Measurements from ENCODE around the gene DNAJB6. TPM values are rescaled to one million over a fixed set of nuclear protein-coding genes. Genes with fewer than 3 reads are reported as not detected.

Gene DNAJB6
- total RNA-seq, 1 experiment from 2014 or later = 201 TPM

GRCh38 chr7:157395206-157395605 lies 58.4 kb downstream of the DNAJB6 start:
- intact Hi-C loops (cut with micrococcal nuclease; ENCODE audit: unreplicated experiment) (no loop called here), in situ Hi-C loops (cut with HindIII; ENCODE audit: low pct_unique_long_range_greater_than_20kb, low sequenced_read_pairs) (no loop called here)
- ChIA-PET CTCF (interaction anchor here (0.6 to 0.7 kb wide), 3 partner anchors 10 to 1582 kb away, joined by 3 to 5 read pairs (median 4); no protein-coding TSS in a partner anchor), POLR2A (no interaction called here)
- TF ChIP-seq TCF7L2 (IDR thresholded peaks at IDR 0.05; ENCODE audit: low read depth, low read length) (no peak), CTCF (IDR thresholded peaks at IDR 0.05) (no peak), REST (IDR thresholded peaks at IDR 0.05; ENCODE audit: insufficient read depth in 1 of 2, low read depth in 2 of 2, low read length in 1 of 2) (no peak), SIN3A (IDR thresholded peaks at IDR 0.05; ENCODE audit: borderline replicate concordance, insufficient read depth, low read depth, low read length) (no peak), POLR2AphosphoS5 (IDR thresholded peaks at IDR 0.05; ENCODE audit: low read depth, low read length) (no peak)
- Histone ChIP-seq H3K4me1 (ENCODE audit: control insufficient read depth, insufficient read depth, low read length) (peaks cover 10% of the 10 kb centered on the region; the same call in 1 of the 2 replicates), H3K9me3 (ENCODE audit: control insufficient read depth, insufficient read depth, low read depth, low read length) (no peaks in the 10 kb centered on the region), H3K27me3 (ENCODE audit: control insufficient read depth, insufficient read depth, low read length) (no peaks in the 10 kb centered on the region), H3K36me3 (ENCODE audit: control insufficient read depth, insufficient read depth, low read length) (peaks cover 5% of the 10 kb centered on the region; the same call in 1 of the 2 replicates), H3K27ac (ENCODE audit: low read length) (no peak overlapping the region; the same call in 1 of the 2 replicates), H3K4me3 (ENCODE audit: low read depth in 2 of 2, low read length in 2 of 2) (no peak overlapping the region)
- no TSS peak for BruUV-seq (replicated peaks)
- DNase-seq (ENCODE audit: low read depth, low spot score) = no peak
- ATAC-seq = no peak

GRCh38 chr7:157396316-157397035 lies 59.7 kb downstream of the DNAJB6 start:
- no TSS peak for BruUV-seq (replicated peaks)

More at GRCh38 chr7:157396316-157397035, 59.7 kb downstream of the DNAJB6 start:
- no peak for TF ChIP-seq REST (IDR thresholded peaks at IDR 0.05; ENCODE audit: insufficient read depth in 1 of 2, low read depth in 2 of 2, low read length in 1 of 2)
- no peak for TF ChIP-seq POLR2AphosphoS5 (IDR thresholded peaks at IDR 0.05; ENCODE audit: low read depth, low read length)
- no peak for TF ChIP-seq SIN3A (IDR thresholded peaks at IDR 0.05; ENCODE audit: borderline replicate concordance, insufficient read depth, low read depth, low read length)
- TF ChIP-seq TCF7L2 (IDR thresholded peaks at IDR 0.05; ENCODE audit: low read depth, low read length) = no peak
- no peak overlapping the region for H3K27ac ChIP-seq (ENCODE audit: low read length)
- H3K4me3 ChIP-seq (ENCODE audit: low read depth in 2 of 2, low read length in 2 of 2) = no peak overlapping the region
- H3K4me1 ChIP-seq (ENCODE audit: control insufficient read depth, insufficient read depth, low read length) = peaks cover 10% of the 10 kb centered on the region; the same call in 1 of the 2 replicates
- ChIA-PET POLR2A (no interaction called here), CTCF (no interaction called here)
- intact Hi-C loops (cut with micrococcal nuclease; ENCODE audit: unreplicated experiment) (no loop called here), in situ Hi-C loops (cut with HindIII; ENCODE audit: low pct_unique_long_range_greater_than_20kb, low sequenced_read_pairs) (no loop called here)
- H3K27me3 ChIP-seq (ENCODE audit: control insufficient read depth, insufficient read depth, low read length) = no peaks in the 10 kb centered on the region
- DNase-seq (ENCODE audit: low read depth, low spot score) = no peak
- no peaks in the 10 kb centered on the region for H3K9me3 ChIP-seq (ENCODE audit: control insufficient read depth, insufficient read depth, low read depth, low read length)
- peaks cover 2% of the 10 kb centered on the region; the same call in 1 of the 2 replicates for H3K36me3 ChIP-seq (ENCODE audit: control insufficient read depth, insufficient read depth, low read length)
- ATAC-seq = no peak
